Kidney (tissue), 14 donors: ENCODE results near the gene QKI. TPM values are rescaled to one million over a fixed set of nuclear protein-coding genes. Genes with fewer than 3 reads are reported as not detected.

Experiments
- DNase-seq, 5 donors: peaks; one replicate each; pipeline ENCODE4 v3.0.0-alpha.2; 2013 to 2020
- FAIRE-seq: peaks from 2 replicates; lab custom pipeline; 2012; peaks lifted over from hg19 to GRCh38; lab: Jason Lieb, UNC
- H3K27ac ChIP-seq, 2 donors: one replicate each; pipeline ENCODE4 v1.7.0; 2013; ENCODE audit warnings: low read depth in 2 of 2, low read length in 2 of 2, inconsistent platforms in 1 of 2
- H3K27me3 ChIP-seq: one replicate; pipeline ENCODE4 v1.7.1; 2013; ENCODE audit warnings: low read length, inconsistent platforms; ENCODE audit not compliant: control insufficient read depth, insufficient read depth
- H3K36me3 ChIP-seq, 3 donors: one replicate each; pipeline versions ENCODE4 v1.7.0 to v1.7.1; 2013; ENCODE audit warnings: low read length in 3 of 3, control low read depth in 1 of 3, inconsistent platforms in 1 of 3; ENCODE audit not compliant: insufficient read depth in 3 of 3, control insufficient read depth in 2 of 3
- H3K4me1 ChIP-seq, 3 donors: one replicate each; pipeline versions ENCODE4 v1.7.0 to v1.7.1; 2013; ENCODE audit warnings: low read length in 3 of 3, inconsistent platforms in 1 of 3, low read depth in 1 of 3; ENCODE audit not compliant: control insufficient read depth in 2 of 3, insufficient read depth in 2 of 3
- H3K4me3 ChIP-seq, 3 donors: one replicate each; pipeline versions ENCODE4 v1.7.0 to v1.8.1; 2013; ENCODE audit warnings: low read length in 3 of 3, control low read depth in 1 of 3, inconsistent platforms in 1 of 3
- H3K9ac ChIP-seq, 3 donors: one replicate each; pipeline versions ENCODE4 v1.7.0 to v1.7.1; 2013; ENCODE audit warnings: low read length in 3 of 3, control low read depth in 1 of 3, inconsistent platforms in 1 of 3
- H3K9me3 ChIP-seq, 3 donors: one replicate each; pipeline versions ENCODE4 v1.7.0 to v1.7.1; 2013; ENCODE audit warnings: low read length in 3 of 3, control low read depth in 1 of 3, inconsistent platforms in 1 of 3; ENCODE audit not compliant: control insufficient read depth in 2 of 3, insufficient read depth in 1 of 3
- intact Hi-C: fragments of 100-400 bp; cut with DNase I; formaldehyde crosslinking; loops from one replicate; pipeline ENCODE4 v1.11.1; 2022
- polyA plus RNA-seq: library from polyadenylated mRNA; stranded (reverse); fragments of 350-450 nt; fragmentation: Illumina TruSeq; extraction: RNeasy Lipid Tissue Mini Kit (QIAGEN cat#74804); gene quantifications from one replicate; pipeline ENCODE4 v1.2.3, GENCODE V29; 2014; ENCODE audit warnings: low read depth, low replicate concordance; ENCODE audit not compliant: insufficient read depth
- total RNA-seq: library from RNA; stranded (reverse); fragmentation: NEBNext Ultra II Directional; extraction: Animal tissue kit (Norgen Biotek cat#: 25700); gene quantifications from one replicate; pipeline ENCODE4 v1.2.1, GENCODE V29; 2021
- TF ChIP-seq, protein P1 (sequence below): IDR thresholded peaks from 3 replicates; pipeline ENCODE4 v1.5.1; 2012; ENCODE audit warnings: mild to moderate bottlenecking, moderate library complexity, borderline replicate concordance; ENCODE audit not compliant: insufficient read depth; ENCODE audit errors: extremely low read depth
- donor health status: control.
- donor health status: control.
- donor health status: control.
- donor health status: control.
- donor health status: control.
- donor health status: DM: yes; HTN: yes; CAD: no.
- donor health status: Normal renal cell carcinoma (clear cell type).

Gene QKI
- total and polyA plus RNA-seq, 2 donors from 2014 or later: 17.6 to 121 TPM

DNA sequence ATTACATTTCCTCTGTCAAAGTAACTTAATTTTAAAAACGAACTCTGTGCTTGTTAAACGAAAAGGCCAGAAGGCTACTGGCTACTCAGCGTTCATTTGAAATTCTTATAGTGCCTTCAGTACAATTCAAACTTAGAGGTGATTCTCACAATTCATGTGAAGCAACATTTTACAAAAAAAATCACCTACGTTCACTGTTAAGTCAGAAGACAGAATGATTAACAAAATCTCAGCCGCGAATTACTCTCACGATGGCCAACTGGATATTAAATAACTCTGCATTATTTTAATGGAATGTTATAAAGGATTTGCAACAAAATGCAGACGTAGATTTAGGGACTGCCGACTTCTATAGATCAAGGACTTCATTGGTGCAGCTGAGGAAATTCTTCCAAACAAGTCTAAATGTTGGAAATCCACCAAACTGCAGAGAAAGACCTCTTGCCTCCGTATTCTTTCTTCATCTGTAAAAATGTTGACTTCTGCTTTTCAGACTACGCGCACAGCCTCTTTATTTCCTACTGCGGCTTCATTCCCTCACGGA lies 1.6 kb upstream of the QKI start:
- Histone ChIP-seq H3K27me3 (no peaks in the 10 kb centered on the region), H3K36me3 (no peaks in the 10 kb centered on the region), H3K4me1 (peaks cover 0 to 5% (median 0%) of the 10 kb centered on the region in 3 donors), H3K27ac (peak overlapping the region; percentile 96 to 99), H3K9ac (peak overlapping the region; percentile 74 to 94 (median 74)), H3K4me3 (peak overlapping the region; percentile 81 to 94 (median 88)), H3K9me3 (no peaks in the 10 kb centered on the region)
- TF ChIP-seq, protein P1, sequence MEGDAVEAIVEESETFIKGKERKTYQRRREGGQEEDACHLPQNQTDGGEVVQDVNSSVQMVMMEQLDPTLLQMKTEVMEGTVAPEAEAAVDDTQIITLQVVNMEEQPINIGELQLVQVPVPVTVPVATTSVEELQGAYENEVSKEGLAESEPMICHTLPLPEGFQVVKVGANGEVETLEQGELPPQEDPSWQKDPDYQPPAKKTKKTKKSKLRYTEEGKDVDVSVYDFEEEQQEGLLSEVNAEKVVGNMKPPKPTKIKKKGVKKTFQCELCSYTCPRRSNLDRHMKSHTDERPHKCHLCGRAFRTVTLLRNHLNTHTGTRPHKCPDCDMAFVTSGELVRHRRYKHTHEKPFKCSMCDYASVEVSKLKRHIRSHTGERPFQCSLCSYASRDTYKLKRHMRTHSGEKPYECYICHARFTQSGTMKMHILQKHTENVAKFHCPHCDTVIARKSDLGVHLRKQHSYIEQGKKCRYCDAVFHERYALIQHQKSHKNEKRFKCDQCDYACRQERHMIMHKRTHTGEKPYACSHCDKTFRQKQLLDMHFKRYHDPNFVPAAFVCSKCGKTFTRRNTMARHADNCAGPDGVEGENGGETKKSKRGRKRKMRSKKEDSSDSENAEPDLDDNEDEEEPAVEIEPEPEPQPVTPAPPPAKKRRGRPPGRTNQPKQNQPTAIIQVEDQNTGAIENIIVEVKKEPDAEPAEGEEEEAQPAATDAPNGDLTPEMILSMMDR: no peak
- FAIRE-seq: no peak
- no peak for DNase-seq
- intact Hi-C loops: no loop called here

DNA sequence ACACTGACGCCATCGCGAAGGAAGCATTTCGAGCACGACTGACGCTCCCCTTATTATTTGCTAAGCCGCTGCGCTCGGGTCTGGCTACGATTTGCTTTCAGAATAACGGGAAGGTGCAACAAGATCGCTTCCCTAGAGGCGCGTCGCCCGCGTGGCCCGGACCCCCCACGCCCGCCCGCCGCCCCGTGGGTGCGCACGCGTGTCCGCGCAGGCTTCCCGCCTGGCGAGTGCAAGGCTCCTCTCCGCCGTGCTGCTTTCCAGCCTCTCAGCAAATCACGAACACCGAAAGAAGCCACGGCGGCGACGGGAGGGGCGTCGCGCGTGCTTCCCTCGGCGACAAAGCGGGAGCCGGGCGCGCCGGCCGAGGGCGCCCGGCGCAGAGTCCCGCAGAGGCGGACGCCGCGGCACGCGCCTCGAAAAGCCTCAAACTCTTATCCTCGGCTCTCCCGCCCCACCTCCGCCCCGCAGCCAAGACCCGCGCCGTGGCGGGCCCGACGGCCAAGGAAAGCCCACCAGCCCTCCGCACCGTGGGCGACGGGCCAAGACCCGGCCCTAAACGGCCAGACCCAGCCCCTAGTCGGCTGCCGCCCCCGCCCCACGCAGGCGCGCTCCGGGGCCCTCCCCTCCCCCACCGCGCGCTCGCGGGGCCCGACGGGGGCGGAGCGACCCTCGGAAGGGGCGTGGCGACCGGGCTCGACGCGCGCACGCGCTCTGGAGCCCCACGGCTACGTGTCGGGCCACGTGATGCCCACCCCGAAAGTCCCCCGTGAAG lies 987 bp upstream of the QKI start:
- intact Hi-C loops: no loop called here
- DNase-seq: peak; percentile 92 to 97 (median 96)
- H3K9ac ChIP-seq: peak overlapping the region; percentile 74 to 94 (median 74)
- H3K36me3 ChIP-seq: no peaks in the 10 kb centered on the region
- no peak for FAIRE-seq
- H3K4me1 ChIP-seq: peaks cover 0 to 5% (median 0%) of the 10 kb centered on the region in 3 donors
- H3K9me3 ChIP-seq: no peaks in the 10 kb centered on the region
- H3K27me3 ChIP-seq: no peaks in the 10 kb centered on the region
- TF ChIP-seq, protein P1: no peak
- peak overlapping the region; percentile 81 to 94 (median 88) for H3K4me3 ChIP-seq
- peak overlapping the region; percentile 96 to 99 for H3K27ac ChIP-seq

DNA sequence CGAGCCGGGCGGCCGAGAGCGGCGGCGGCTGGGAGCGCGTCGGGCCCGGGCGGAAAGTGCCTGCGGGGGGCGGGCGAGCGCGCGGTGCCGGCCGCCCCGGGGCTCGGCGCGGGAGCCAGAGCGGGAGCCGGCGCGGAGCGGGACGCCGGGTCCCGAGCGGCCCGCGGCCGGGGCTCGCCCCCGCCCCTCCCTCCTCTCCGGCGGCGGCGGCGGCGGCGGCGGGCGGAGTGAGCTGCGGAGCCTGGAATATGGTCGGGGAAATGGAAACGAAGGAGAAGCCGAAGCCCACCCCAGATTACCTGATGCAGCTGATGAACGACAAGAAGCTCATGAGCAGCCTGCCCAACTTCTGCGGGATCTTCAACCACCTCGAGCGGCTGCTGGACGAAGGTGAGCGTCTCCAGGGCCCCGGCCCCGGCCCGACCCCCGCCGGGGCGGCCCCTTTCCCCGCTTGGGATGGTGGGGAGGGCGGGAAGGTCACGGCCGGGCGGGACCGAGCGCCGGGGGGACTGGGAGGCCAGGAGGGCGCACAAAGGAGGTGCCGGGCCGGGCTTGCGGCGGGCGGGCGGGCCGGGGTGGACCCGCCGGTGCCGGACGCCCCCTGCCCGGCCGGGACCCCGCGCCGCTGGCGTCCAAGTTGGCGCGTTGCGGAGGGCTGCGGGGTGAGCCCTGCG lies 565 bp downstream of the QKI start:
- TF ChIP-seq, protein P1: no peak
- peak overlapping the region; percentile 66 to 97 (median 75) for H3K4me3 ChIP-seq
- DNase-seq (peak; percentile 43 to 84 (median 64)), FAIRE-seq (no peak)
- no peaks in the 10 kb centered on the region for H3K36me3 ChIP-seq
- peak overlapping the region; percentile 36 to 99 (median 70) for H3K9ac ChIP-seq
- H3K27ac ChIP-seq: peak overlapping the region; percentile 97 to 98
- no peaks in the 10 kb centered on the region for H3K9me3 ChIP-seq
- H3K27me3 ChIP-seq: no peaks in the 10 kb centered on the region
- intact Hi-C loops: no loop called here
- H3K4me1 ChIP-seq: peaks cover 0 to 5% (median 5%) of the 10 kb centered on the region in 3 donors
